T-helper 2 cell treated with Interferon-gamma antibody and Interleukin-4, amounts not matched to agents 5 μg/mL and 100 μg/mL, for 36 hours (primary cell): ENCODE data around the gene DCAF8.

Source experiments
- DNase-seq: peaks from one replicate; pipeline ENCODE4 v3.0.0; 2021; ENCODE audit warnings: low spot score
- H3K27ac Mint-ChIP-seq: one replicate; pipeline ENCODE4 v1.8.0; 2021; ENCODE audit warnings: mild to moderate bottlenecking, mixed read lengths
- H3K27me3 Mint-ChIP-seq: one replicate; pipeline ENCODE4 v1.8.0; 2021; ENCODE audit warnings: low read depth, mixed read lengths
- H3K36me3 Mint-ChIP-seq: one replicate; pipeline ENCODE4 v1.8.0; 2021; ENCODE audit warnings: low read depth, mixed read lengths
- H3K4me1 Mint-ChIP-seq: one replicate; pipeline ENCODE4 v1.8.0; 2021; ENCODE audit warnings: low read depth, mixed read lengths
- H3K4me3 Mint-ChIP-seq: one replicate; pipeline ENCODE4 v1.8.0; 2022; ENCODE audit warnings: mild to moderate bottlenecking, moderate library complexity, mixed read lengths
- H3K9me3 Mint-ChIP-seq: one replicate; pipeline ENCODE4 v1.8.0; 2021; ENCODE audit warnings: mixed read lengths

Gene DCAF8

GRCh38 chr1:160251687-160252526, 10.4 kb downstream of the DCAF8 start:
- Mint-ChIP-seq H3K4me1 (peaks cover 5% of the 10 kb centered on the region), H3K27ac (no peak overlapping the region), H3K27me3 (no peaks in the 10 kb centered on the region), H3K36me3 (peaks cover 15% of the 10 kb centered on the region), H3K4me3 (no peak overlapping the region), H3K9me3 (no peaks in the 10 kb centered on the region)
- peak; percentile 41 for DNase-seq

GRCh38 chr1:160251011-160251410, 11.3 kb downstream of the DCAF8 start:
- no peaks in the 10 kb centered on the region for H3K9me3 Mint-ChIP-seq
- no peak for DNase-seq
- H3K27ac Mint-ChIP-seq, result no peak overlapping the region
- no peak overlapping the region for H3K4me3 Mint-ChIP-seq
- peaks cover 5% of the 10 kb centered on the region for H3K4me1 Mint-ChIP-seq
- peaks cover 11% of the 10 kb centered on the region for H3K36me3 Mint-ChIP-seq
- no peaks in the 10 kb centered on the region for H3K27me3 Mint-ChIP-seq

- Mint-ChIP-seq H3K4me1 (peaks cover 2% of the 10 kb centered on the region), H3K36me3 (peaks cover 11% of the 10 kb centered on the region), H3K4me3 (no peak overlapping the region), H3K27ac (no peak overlapping the region), H3K9me3 (no peaks in the 10 kb centered on the region), H3K27me3 (no peaks in the 10 kb centered on the region)
- DNase-seq, result no peak
These were observed 15.3 kb downstream of the DCAF8 start for GRCh38 chr1:160247053-160247452.

- peak overlapping the region; percentile 62 for H3K27ac Mint-ChIP-seq
These were observed 16.9 kb downstream of the DCAF8 start for GRCh38 chr1:160245434-160245833.

GRCh38 chr1:160244209-160244608, 18.1 kb downstream of the DCAF8 start:
- peaks cover 2% of the 10 kb centered on the region for H3K4me1 Mint-ChIP-seq
- no peaks in the 10 kb centered on the region for H3K9me3 Mint-ChIP-seq
- DNase-seq, result no peak
- no peaks in the 10 kb centered on the region for H3K27me3 Mint-ChIP-seq
- peaks cover 20% of the 10 kb centered on the region for H3K36me3 Mint-ChIP-seq
- no peak overlapping the region for H3K27ac Mint-ChIP-seq
- no peak overlapping the region for H3K4me3 Mint-ChIP-seq

More at GRCh38 chr1:160245434-160245833, 16.9 kb downstream of the DCAF8 start:
- no peak for DNase-seq
- no peaks in the 10 kb centered on the region for H3K27me3 Mint-ChIP-seq
- H3K4me3 Mint-ChIP-seq, result no peak overlapping the region
- H3K9me3 Mint-ChIP-seq, result no peaks in the 10 kb centered on the region
- H3K36me3 Mint-ChIP-seq, result peaks cover 11% of the 10 kb centered on the region
- no peaks in the 10 kb centered on the region for H3K4me1 Mint-ChIP-seq

GRCh38 chr1:160243767-160244166, 18.6 kb downstream of the DCAF8 start:
- no peak for DNase-seq
- no peak overlapping the region for H3K4me3 Mint-ChIP-seq
- H3K27ac Mint-ChIP-seq, result no peak overlapping the region
- no peaks in the 10 kb centered on the region for H3K27me3 Mint-ChIP-seq
- peaks cover 24% of the 10 kb centered on the region for H3K36me3 Mint-ChIP-seq
- H3K9me3 Mint-ChIP-seq, result no peaks in the 10 kb centered on the region
- peaks cover 2% of the 10 kb centered on the region for H3K4me1 Mint-ChIP-seq

- H3K36me3 Mint-ChIP-seq, result peaks cover 34% of the 10 kb centered on the region
- H3K4me3 Mint-ChIP-seq, result no peak overlapping the region
- H3K9me3 Mint-ChIP-seq, result no peaks in the 10 kb centered on the region
These were observed 22.6 kb downstream of the DCAF8 start for GRCh38 chr1:160239582-160240299.

GRCh38 chr1:160238408-160238807, 23.9 kb downstream of the DCAF8 start:
- Mint-ChIP-seq H3K4me1 (peaks cover 8% of the 10 kb centered on the region), H3K27ac (no peak overlapping the region), H3K36me3 (peaks cover 37% of the 10 kb centered on the region), H3K27me3 (no peaks in the 10 kb centered on the region), H3K4me3 (no peak overlapping the region), H3K9me3 (no peaks in the 10 kb centered on the region)
- no peak for DNase-seq

More at GRCh38 chr1:160239582-160240299, 22.6 kb downstream of the DCAF8 start:
- Mint-ChIP-seq H3K27ac (no peak overlapping the region), H3K27me3 (no peaks in the 10 kb centered on the region), H3K4me1 (peaks cover 3% of the 10 kb centered on the region)
- no peak for DNase-seq

- Mint-ChIP-seq H3K4me3 (no peak overlapping the region), H3K27ac (no peak overlapping the region), H3K4me1 (peaks cover 8% of the 10 kb centered on the region), H3K36me3 (peaks cover 39% of the 10 kb centered on the region), H3K27me3 (no peaks in the 10 kb centered on the region), H3K9me3 (no peaks in the 10 kb centered on the region)
- DNase-seq, result no peak
These were observed 24.8 kb downstream of the DCAF8 start for GRCh38 chr1:160237558-160237957.

GRCh38 chr1:160236806-160237205, 25.5 kb downstream of the DCAF8 start:
- H3K27ac Mint-ChIP-seq, result no peak overlapping the region

GRCh38 chr1:160232911-160233310, 29.4 kb downstream of the DCAF8 start:
- no peak for DNase-seq
- H3K27me3 Mint-ChIP-seq, result no peaks in the 10 kb centered on the region
- H3K4me1 Mint-ChIP-seq, result peaks cover 6% of the 10 kb centered on the region
- no peaks in the 10 kb centered on the region for H3K9me3 Mint-ChIP-seq
- H3K27ac Mint-ChIP-seq, result no peak overlapping the region
- H3K36me3 Mint-ChIP-seq, result peaks cover 46% of the 10 kb centered on the region
- H3K4me3 Mint-ChIP-seq, result no peak overlapping the region

More at GRCh38 chr1:160236806-160237205, 25.5 kb downstream of the DCAF8 start:
- no peaks in the 10 kb centered on the region for H3K27me3 Mint-ChIP-seq
- no peak overlapping the region for H3K4me3 Mint-ChIP-seq
- H3K4me1 Mint-ChIP-seq, result peaks cover 8% of the 10 kb centered on the region
- H3K36me3 Mint-ChIP-seq, result peaks cover 39% of the 10 kb centered on the region
- no peaks in the 10 kb centered on the region for H3K9me3 Mint-ChIP-seq
- DNase-seq, result no peak

GRCh38 chr1:160228431-160228830, 33.9 kb downstream of the DCAF8 start:
- H3K9me3 Mint-ChIP-seq, result no peaks in the 10 kb centered on the region
- H3K27me3 Mint-ChIP-seq, result no peaks in the 10 kb centered on the region
- H3K36me3 Mint-ChIP-seq, result peaks cover 43% of the 10 kb centered on the region
- H3K4me1 Mint-ChIP-seq, result no peaks in the 10 kb centered on the region
- no peak overlapping the region for H3K4me3 Mint-ChIP-seq
- no peak for DNase-seq
- no peak overlapping the region for H3K27ac Mint-ChIP-seq

GRCh38 chr1:160227561-160227960, 34.8 kb downstream of the DCAF8 start:
- no peak for DNase-seq
- no peaks in the 10 kb centered on the region for H3K9me3 Mint-ChIP-seq
- H3K27me3 Mint-ChIP-seq, result no peaks in the 10 kb centered on the region
- H3K4me1 Mint-ChIP-seq, result no peaks in the 10 kb centered on the region
- H3K36me3 Mint-ChIP-seq, result peaks cover 42% of the 10 kb centered on the region
- no peak overlapping the region for H3K27ac Mint-ChIP-seq
- no peak overlapping the region for H3K4me3 Mint-ChIP-seq

- no peak for DNase-seq
- Mint-ChIP-seq H3K36me3 (peaks cover 48% of the 10 kb centered on the region), H3K27ac (no peak overlapping the region), H3K9me3 (no peaks in the 10 kb centered on the region), H3K4me1 (no peaks in the 10 kb centered on the region), H3K4me3 (no peak overlapping the region), H3K27me3 (no peaks in the 10 kb centered on the region)
These were observed 35.3 kb downstream of the DCAF8 start for GRCh38 chr1:160227034-160227433.
